Measurements from ENCODE around the gene ROR2.

Gene ROR2

DNA sequence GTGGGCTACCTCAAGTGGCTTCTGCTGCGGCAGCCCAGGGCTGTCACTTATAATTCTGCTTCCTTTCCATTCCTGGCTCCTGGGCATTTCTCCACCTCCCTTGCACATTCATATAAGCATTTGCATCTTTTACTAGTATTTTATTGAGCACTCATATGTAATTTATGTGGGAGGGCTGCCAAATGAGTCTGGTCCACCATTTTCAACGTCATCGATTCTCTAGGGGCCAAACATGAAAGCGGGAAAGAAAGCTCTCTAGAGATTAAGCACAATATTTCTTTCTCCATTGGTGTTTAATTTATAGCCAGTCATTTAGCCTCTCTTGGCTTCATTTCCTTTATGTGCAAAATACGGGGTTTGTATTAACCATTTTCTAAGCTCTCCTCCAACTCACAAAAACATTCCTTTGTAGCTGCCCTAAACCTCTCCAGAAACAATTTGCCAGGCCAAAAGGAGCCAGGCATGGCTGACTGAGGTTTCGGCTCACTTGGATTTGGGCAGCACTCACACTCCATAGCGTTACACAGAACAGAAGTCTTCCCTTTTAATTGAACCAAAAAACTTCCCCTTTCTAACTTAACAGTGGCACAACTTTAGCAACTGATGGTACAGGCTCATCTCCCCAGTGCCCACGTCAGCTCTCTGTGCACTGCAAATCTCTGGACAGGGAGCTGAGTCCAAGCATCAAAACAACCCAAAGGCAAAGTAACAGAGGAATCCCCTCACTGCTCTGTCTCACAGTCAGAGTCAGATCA lies 183.5 kb downstream of the ROR2 start:
- no peak for DNase-seq

DNA sequence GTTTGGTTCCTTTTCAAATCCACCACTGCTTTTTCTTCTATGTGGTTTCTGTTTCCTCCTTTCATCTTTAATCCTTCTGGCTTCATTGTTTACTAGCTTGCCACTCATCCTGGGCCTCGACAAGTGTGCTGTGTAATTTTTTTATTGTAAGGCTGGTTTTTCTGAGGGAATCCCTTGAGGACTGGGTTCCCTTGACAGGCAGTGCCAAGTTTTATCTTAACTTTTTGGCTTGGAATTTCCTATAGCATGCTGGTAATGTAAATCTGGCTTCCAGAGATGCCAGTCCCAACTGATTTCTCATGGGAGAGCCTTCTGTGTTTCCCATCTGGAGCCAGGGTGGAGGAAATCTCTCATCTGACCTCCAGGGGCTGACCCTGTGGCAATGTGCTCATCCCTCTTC lies 184.7 kb downstream of the ROR2 start:
- DNase-seq = no peak

- DNase-seq = no peak
Measured at GRCh38 chr9:91764661-91765060, 185.4 kb downstream of the ROR2 start.

- no peak for DNase-seq
Measured at GRCh38 chr9:91761362-91761761, 188.7 kb downstream of the ROR2 start.

DNA sequence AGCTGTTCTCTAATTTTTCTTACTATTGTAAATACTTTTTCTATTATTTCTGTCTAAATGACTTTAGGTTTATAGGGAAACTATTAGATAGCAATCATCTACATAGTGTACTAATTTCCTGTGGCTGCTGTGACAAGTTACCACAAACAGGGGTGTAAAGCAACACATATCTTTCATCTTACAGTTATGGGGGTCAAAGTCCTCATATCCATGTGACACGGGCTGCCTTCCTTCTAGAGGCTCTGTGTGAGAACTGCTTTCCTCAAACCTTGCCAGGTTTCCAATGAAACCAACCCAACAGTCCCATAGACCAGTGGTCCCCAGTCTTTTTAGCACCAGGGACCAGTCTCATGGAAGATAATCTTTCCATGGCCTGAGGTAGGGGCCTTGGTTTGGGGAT lies 189.1 kb downstream of the ROR2 start:
- no peak for DNase-seq

DNA sequence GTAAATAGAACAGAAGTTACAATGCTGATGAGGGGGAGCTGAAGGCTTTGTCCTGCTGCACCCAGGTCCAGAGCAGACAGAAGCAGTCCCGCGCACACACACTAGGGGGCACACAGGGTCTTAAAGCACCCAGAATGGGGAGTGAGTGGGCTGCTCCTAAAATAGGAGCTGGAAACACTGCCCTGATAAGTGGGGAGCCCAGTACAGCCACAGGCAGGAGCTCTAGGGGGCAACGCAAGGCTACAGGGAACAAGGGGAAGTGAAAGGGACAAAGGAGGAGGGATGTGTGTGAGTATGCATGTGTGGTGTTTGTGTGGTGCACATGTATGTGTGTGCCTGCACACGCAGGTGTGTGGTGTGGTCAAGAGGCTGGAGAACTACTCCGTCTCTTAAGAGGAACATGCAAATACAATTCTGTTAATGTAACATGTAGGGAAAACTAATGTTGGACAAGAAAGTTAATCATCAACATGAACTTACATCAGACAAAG lies 191.5 kb downstream of the ROR2 start:
- no peak for DNase-seq

DNA sequence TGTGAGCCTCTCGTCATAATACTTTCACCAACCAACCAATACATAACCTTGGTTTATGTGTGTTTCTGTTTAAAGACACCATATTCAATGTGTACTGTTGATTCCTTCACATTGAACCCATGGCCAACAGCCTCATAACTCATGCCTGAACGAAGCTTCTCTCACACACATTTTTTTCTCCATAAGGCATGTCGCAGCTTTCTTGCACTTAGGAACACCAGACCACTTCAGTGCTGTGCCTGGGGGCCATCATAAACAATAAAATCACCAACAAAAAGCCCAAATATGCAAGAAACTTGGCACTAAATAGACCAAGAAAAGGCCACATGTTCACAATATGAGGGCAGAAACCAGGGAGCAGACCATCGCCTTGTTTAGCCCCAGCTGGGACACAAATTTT lies 192.2 kb downstream of the ROR2 start:
- no peak for DNase-seq

DNA sequence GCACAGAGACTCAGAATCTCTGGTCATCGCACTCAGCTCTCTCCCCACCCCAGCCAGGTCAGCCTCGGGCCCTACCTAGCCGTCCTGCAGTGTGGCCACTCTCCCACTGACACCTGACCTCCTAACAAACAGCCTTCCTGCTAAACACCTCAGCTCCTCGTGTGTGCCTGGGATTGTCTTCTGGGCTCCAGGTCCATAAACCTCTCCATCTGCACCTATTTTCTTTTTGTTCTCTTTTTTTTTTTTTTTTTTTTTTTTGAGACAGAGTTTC lies 193.6 kb downstream of the ROR2 start:
- no peak for DNase-seq

DNA sequence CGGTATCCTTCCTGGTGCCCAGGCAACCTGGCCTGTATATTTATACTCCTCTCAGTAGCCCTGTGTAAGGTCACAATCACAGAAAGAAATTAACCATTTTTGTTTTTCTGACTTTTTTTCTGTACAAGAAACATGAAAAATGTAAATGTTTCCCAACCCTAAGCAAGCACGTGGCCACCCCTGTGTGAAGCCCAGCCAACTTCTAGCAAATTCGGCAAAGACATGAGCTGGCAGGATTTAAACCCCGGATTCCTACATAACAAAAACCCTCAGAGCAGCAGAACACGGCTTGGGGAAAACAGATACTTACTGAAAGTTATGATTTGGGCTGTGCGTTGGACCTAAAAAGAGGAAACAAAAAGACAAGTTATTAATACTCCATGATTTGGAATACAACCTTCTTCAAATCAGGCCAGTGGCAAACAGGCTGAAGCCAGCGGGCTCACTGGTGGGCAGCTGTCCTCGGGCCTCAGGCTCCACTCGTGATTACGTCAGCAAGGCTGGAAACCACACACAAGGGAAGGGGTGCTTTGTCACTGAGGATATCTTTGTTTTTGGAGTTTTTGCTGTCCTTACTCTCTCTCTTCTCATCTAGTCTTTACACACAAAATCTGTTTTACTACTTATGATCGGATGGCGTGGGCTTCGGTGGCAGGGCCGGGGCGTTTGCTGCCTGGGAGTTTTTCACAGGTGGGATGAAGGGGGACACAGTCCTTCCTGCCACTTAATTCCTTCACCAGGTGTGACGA lies 194.1 kb downstream of the ROR2 start:
- no peak for DNase-seq

DNA sequence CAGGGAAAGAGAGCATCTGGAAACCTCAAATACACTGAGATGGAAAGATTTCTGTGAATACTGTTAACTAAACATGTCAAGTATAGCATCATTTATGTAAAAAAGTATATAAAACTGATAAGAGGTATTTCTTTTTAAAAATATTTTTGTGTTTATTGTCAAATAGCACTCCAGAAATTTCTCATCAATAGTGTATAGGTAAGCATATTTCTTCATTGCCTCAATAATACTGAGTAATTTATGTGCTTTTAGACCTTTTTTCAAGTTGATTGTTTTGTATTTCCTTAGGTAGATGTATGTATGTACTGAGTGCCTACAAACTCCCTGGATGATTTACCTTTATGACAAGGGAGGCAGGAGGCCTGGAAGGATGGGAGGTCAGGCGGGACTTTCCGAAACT lies 196.3 kb downstream of the ROR2 start:
- no peak for DNase-seq

DNA sequence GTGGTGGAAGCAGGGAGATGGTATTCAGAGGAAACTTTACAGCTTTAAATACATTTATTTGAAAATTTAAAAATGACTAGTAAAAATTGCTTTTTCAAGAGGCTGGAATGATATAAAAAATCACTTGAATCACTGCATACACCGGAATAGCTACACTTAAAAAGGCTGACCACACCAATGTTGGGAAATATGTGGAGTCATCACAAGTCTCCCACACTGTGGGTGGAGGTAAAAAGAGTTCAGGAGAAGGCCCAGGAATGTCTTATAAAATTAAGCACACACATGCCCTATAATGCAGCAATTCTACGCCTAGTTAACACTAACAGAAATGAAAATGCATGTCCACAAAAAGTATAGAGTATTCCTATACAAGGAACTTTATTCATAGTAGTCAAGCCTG lies 198.1 kb downstream of the ROR2 start:
- no peak for DNase-seq

- DNase-seq = no peak
Measured at GRCh38 chr9:91750343-91750742, 199.7 kb downstream of the ROR2 start.

- DNase-seq = no peak
Measured at GRCh38 chr9:91746904-91747303, 203.1 kb downstream of the ROR2 start.

DNA sequence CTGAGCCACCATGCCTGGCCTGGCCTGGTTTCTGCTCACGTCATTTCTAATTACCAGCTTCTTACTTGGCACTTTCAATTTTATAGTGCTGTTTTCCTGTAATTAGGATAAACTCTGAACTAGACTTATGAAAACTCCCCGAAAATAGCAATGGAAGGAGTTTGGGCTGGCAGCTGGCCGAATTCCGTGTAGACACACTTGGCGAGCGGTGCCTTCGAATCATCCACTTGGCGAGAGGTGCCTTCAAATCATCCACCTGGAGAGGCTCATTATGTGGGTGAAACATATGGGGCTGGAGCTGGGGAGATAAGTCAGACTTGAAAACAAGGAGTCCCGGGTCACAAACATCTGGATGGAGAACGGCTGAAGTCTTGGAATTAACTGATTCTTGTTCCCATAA lies 203.7 kb downstream of the ROR2 start:
- DNase-seq = no peak

DNA sequence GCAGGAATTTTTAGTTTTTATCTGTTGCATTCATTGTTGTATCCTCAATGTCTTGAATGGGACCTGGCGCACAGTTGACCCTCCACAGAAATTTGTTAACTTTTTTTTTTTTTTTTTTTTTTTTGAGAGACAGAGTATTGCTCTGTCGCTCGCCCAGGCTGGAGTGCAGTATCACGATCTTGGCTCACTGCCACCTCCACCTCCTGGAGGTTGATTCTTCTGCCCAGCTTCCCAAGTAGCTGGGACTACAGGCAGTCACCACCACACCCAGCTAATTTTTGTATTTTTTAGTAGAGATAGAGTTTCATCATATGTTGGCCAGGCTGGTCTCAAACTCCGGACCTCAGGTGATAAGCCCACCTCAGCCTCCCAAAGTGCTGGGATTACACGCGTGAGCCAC lies 205.9 kb downstream of the ROR2 start:
- no peak for DNase-seq

DNA sequence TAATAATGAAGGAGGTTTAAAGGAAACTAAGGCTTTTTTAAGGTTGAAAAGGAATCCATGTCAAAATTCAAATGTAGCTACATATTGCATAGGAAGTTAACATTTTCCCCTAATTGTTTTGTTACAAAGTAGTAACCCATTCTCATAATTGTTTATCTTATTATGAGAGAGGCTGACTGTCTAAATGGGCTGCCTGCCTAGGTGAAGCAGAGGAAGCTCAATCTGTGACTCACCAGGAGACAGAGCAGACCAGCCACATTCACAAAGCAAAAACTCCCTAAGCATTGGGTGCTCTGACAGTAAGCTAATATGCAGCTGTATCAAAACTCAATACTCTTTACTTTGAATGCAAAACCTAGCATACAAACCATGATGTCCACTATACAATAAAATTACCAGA lies 208.5 kb downstream of the ROR2 start:
- no peak for DNase-seq

- no peak for DNase-seq
Measured at GRCh38 chr9:91740701-91741100, 209.3 kb downstream of the ROR2 start.

DNA sequence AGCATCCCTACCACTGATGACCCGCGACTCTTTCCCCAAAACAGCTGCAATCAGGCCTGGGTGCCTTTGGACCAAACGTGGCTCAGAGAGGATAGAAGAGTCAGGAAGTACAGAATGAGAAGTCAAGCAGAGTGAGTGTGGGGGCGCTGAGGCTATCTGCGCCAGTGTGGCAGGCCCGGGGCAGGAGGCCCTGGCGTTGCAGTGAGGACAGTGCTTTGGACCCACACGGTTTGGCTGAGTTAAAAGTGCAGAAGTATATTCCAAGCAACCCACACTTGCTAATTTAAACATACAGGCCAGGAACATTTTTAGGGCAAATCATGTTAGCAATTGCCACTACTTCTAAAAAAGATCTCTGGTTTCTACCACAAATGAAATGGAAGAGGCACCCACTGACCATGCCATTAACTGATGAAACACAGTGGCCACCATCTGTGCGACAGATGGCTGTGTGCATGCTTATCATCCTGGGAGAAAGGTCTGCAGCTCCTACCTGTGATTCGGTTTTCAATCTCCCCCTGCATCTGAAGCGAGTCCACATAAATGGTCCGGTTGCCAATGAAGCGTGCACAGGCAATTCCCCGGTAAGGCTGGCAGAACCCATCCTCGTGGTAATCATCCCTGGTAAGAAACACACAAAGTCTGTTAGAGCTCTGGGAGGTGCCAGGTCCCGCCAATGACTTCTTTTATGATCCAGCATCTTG lies 213.0 kb downstream of the ROR2 start:
- DNase-seq = no peak

- no peak for DNase-seq
Measured at GRCh38 chr9:91736311-91736710, 213.7 kb downstream of the ROR2 start.

- no peak for DNase-seq
Measured at GRCh38 chr9:91735049-91735448, 215.0 kb downstream of the ROR2 start.

GRCh38 chr9:91734371-91734981 lies 215.6 kb downstream of the ROR2 start:
- DNase-seq = no peak

DNA sequence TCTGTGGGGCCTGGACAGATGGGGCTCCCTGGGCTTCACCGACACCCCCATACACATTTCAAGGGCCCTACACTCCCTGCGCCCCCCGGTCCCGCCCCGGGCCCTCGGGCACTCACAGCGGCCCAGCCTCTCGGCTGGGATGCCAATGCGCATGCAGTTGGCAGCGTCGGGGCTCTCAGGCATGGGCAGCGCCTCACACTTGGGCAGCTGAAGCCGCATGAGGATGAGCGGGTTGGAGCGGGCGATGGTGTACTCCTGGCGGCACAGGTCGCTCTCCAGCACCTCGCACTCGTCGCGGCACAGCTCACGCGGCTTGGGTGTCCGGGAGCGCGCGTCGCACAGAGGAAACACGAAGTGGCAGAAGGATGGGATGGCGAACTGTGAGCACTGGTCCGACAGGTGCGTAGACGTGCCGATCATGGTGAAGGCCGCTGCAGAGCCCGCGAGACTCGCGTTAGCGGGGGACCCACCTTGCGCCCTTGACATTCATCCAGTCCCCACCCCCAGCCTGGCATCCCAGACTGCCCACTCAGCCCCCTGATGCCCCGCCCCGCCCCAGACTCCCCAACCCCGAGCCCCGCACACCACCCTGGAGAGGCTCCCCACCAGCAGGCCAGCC lies 216.9 kb downstream of the ROR2 start:
- no peak for DNase-seq
